ENCODE measurements around the gene STYK1.

The STYK1 gene

GRCh38 chr12:10636611-10637010 lies 37.2 kb downstream of the STYK1 start:
- no peak for TF ChIP-seq CTCF (IDR thresholded peaks at IDR 0.05; ENCODE audit: low read depth, low read length)
- no peak for DNase-seq (ENCODE audit: extremely low read depth, low read depth)

GRCh38 chr12:10636124-10636523 lies 37.7 kb downstream of the STYK1 start:
- no peak for TF ChIP-seq CTCF (IDR thresholded peaks at IDR 0.05; ENCODE audit: low read depth, low read length)
- no peak for DNase-seq (ENCODE audit: extremely low read depth, low read depth)

GRCh38 chr12:10635306-10635705 lies 38.5 kb downstream of the STYK1 start:
- no peak for TF ChIP-seq CTCF (IDR thresholded peaks at IDR 0.05; ENCODE audit: low read depth, low read length)
- no peak for DNase-seq (ENCODE audit: extremely low read depth, low read depth)

GRCh38 chr12:10634427-10634826 lies 39.4 kb downstream of the STYK1 start:
- TF ChIP-seq CTCF (IDR thresholded peaks at IDR 0.05; ENCODE audit: low read depth, low read length) = no peak
- no peak for DNase-seq (ENCODE audit: extremely low read depth, low read depth)

- no peak for DNase-seq (ENCODE audit: extremely low read depth, low read depth)
Measured at GRCh38 chr12:10633541-10633940, 40.3 kb downstream of the STYK1 start.

GRCh38 chr12:10632226-10632625 lies 41.6 kb downstream of the STYK1 start:
- no peak for TF ChIP-seq CTCF (IDR thresholded peaks at IDR 0.05; ENCODE audit: low read depth, low read length)
- no peak for DNase-seq (ENCODE audit: extremely low read depth, low read depth)

More at GRCh38 chr12:10633541-10633940, 40.3 kb downstream of the STYK1 start:
- TF ChIP-seq CTCF (IDR thresholded peaks at IDR 0.05; ENCODE audit: low read depth, low read length) = no peak

- DNase-seq (ENCODE audit: extremely low read depth, low read depth) = no peak
- no peak for TF ChIP-seq CTCF (IDR thresholded peaks at IDR 0.05; ENCODE audit: low read depth, low read length)
Measured at GRCh38 chr12:10624605-10625004, 49.2 kb downstream of the STYK1 start.
